ENCODE results near the gene SDS. TPM values are rescaled to one million over a fixed set of nuclear protein-coding genes. Genes with fewer than 3 reads are reported as not detected.
A peak's percentile ranks its signal among the peaks of the same experiment; 100 is the strongest.

The SDS gene
- total RNA-seq, 1 donor from 2014 or later, result 0.20 TPM

DNA sequence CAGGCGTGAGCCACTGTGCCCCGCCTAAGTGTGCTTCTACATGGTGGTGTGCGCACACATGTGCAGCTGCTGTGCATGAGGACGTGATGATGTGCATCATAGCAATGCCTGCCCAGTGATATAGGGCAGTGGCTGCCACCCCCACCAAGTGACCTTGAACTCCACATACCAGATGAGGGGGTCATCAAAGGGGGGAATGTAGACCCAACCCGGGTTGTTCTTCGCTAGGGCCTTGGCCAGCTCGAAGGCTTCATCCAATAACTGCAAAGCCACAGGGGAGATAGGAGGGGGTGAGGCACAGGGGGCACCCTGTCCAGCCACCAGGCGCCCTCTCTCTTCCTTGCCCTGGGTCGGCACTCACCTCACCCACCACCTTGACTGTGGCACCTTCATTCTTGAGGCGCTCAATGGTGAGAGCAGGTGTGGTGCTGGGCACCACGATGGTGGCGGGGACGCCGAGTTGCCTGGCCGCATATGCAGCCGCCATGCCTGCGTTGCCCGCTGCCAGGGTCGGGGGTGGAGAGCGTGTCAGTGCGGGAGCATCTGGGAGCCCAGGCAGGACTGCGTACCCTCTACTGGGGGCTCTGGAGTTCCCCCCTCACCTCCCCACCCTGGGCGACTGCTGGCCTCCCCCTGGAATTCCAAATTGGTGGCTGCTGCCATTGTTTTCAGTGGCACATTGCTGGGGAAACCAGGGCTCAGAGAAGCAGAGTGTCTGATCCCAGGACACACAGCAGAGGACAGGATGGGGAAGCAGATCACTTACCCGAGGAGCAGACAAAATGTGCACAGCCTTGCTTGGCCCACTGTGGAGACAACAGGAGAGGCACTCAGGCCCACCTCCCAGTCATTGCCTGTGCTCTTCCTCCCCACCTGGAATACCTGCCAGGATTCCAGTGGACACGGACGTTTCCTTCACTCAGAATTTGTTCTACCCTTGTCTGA, 5.1 kb downstream of the SDS start:
- peak; percentile 17 for ATAC-seq

- no peak for ATAC-seq
Observed at GRCh38 chr12:113397497-113398197, 6.0 kb downstream of the SDS start.

GRCh38 chr12:113396828-113397496, 6.7 kb downstream of the SDS start:
- ATAC-seq, result no peak

DNA sequence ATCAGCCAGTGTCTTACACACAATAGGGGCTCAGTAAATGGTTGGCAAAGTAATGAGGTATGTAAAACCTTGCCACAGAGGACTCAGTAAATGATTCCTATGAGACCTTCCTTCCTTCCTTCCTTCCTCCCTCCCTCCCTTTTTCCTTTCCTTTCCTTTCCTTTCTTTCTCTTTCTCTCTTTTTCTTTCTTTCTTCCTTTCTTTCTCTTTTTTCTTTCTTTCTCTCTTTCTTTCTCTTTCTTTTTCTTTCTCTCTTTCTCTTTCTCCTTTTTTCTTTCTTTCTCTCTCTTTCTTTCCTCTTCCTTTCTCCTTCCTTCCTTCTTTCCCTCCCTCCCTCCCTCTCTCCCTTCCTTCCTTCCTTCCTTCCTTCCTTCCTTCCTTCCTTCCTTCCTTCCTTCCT, 7.5 kb downstream of the SDS start:
- no peak for ATAC-seq

GRCh38 chr12:113395119-113395518, 8.6 kb downstream of the SDS start:
- no peak for ATAC-seq

GRCh38 chr12:113393749-113394148, 9.9 kb downstream of the SDS start:
- no peak for ATAC-seq

GRCh38 chr12:113392988-113393579, 10.6 kb downstream of the SDS start:
- ATAC-seq, result no peak

DNA sequence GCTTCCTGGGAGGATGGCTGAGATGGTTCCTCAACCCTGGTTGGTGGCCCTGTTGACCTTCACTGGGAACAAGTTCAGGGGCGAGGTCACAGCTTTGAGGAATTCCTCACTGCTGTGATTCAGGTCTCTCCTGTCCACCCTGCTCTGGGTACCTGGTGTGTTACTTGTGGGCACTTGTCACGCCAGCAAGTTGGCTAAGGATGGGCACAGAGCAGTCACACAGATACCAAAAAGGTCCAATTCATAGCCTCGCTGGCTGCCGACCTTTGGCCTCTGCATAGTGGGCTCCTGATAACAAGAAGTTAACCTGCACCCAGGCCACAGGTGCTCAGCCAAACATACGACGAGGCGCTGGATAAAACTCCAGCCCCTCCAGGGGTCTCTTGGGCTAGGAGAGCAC, 11.2 kb downstream of the SDS start:
- no peak for ATAC-seq

DNA sequence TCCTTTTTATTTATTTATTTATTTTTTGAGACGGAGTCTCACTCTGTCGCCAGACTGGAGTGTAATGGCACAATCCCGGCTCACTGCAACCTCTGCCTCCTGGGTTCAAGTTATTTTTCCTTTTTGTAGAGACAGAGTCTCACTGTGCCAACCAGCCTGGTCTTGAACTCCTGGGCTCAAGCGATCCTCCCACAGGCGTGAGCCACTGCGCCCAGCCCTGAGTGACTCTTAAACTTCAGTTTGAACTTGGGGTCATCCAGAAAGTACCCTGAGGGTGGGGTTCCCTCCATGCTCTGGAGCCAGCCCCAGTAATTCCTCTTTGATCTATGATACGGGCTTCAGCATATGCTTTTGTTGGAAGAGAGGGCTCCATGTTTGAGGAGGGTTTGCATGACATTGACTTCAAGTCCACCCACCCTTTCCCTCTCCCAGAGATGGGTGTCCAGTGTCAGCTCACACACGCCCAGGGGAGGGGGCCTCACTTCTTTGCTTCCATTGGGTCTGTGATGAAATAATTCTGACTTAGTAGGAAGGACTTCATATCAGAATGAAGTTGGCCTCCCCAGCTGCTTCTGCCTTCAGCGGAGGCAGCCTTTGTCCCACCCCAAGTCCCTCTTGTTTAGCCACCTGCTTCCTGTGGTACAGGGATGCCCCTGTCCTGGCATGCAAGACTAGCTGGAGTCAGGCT, 11.9 kb downstream of the SDS start:
- ATAC-seq, result no peak

- no peak for ATAC-seq
Observed at GRCh38 chr12:113391145-113391544, 12.5 kb downstream of the SDS start.

- no peak for ATAC-seq
Observed at GRCh38 chr12:113390064-113391043, 13.3 kb downstream of the SDS start.

GRCh38 chr12:113388351-113388750, 15.3 kb downstream of the SDS start:
- ATAC-seq, result no peak

DNA sequence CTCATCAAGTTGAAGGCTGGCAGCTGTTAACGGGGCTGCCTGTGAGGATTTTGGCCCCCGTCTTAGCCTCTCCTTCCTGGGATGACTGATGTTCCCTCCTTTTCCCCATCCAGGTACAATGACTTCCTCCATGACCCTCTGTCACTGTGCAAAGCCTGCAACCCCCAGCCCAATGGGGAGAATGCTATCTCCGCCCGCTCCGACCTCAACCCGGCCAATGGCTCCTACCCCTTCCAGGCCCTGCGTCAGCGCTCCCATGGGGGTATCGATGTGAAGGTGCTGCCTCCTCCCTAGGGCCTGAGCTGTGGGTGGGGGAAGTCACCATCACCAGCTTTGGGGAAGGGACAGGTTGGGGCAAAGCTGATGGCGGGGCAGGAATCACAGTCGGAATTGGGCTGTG, 16.1 kb downstream of the SDS start:
- no peak for ATAC-seq

GRCh38 chr12:113386866-113387566, 16.7 kb downstream of the SDS start:
- ATAC-seq, result no peak

GRCh38 chr12:113385282-113385882, 18.3 kb downstream of the SDS start:
- ATAC-seq, result no peak

DNA sequence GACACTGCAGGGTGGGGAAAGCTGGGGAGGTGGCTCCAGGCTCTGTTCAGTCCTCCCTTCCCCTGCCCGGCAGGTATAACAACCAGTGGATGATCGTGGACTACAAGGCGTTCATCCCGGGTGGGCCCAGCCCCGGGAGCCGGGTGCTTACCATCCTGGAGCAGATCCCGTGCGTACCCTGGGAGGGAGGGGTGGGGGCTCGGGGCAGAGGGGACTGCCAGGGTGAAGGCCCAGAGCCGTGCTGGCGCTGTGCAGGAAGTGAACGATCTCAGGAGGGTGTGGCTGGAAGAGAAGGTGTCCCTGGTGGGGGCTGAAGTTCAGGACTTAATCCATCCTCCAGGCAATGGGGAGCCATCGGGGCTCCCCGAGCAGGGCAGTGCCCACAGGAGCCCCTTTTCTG, 18.9 kb downstream of the SDS start:
- ATAC-seq, result no peak

DNA sequence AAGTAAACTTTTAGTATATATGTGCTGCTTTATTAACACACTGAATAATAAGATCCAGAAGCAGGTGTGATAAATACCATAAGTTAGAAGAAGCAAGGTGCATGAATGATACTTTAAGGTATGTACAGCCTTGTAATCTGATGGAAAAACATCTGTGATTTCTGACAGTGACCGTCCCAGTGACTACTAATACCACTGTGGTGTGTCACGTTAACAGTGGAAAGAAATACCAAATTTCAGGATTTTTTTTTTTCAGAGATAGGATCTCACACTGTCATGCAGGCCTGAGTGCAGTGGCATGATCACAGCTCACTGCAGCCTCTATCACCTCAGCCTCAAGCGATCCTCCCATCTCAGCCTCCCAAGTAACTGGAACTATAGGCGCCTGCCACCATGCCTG, 21.5 kb downstream of the SDS start:
- no peak for ATAC-seq

GRCh38 chr12:113381220-113381619, 22.5 kb downstream of the SDS start:
- no peak for ATAC-seq

DNA sequence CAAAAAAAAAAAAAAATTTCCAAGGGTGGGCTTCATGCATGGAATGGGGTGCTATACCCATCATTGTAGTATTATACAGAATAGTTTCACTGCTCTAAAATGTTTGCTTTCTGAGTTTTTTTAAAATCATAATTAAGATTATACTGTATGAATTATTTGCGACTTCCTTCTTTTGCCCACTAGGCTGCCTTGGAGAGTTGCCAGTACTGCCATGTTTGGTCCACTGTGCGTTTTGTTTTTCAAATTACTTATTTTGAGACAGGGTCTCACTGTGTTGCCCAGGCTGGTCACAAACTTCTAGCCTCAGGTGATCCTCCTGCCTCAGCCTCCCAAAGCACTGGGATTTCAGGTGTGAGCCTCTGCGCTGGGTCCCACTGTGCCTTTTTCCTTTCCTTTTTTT, 25.4 kb downstream of the SDS start:
- ATAC-seq, result no peak

DNA sequence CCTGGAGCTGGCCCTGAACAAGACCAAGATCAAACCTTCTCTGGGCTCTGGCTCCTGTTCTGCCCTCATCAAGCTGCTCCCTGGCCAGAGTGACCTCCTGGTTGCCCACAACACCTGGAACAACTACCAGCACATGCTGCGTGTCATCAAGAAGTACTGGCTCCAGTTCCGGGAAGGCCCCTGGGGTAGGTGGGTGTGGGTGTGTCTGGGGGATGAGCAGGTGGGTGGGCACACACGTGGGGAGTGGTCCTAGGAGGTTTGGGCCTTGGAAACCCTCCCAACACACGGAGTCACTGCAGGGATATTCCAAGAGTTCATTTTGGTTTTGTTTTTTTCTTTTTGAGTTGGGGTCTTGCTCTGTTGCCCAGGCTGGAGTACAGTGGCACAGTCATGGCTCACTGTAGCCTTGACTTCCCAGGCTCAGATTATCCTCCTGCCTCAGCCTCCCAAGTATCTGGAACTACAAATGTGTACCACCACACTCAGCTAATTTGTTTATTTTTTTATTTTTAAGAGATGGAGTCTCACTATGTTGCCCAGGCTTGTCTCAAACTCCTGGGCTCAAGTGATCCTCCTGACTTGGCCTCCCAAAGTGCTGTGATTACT, 28.8 kb downstream of the SDS start:
- no peak for ATAC-seq
